Measurements from ENCODE around the gene NEMP2.

Gene NEMP2

GRCh38 chr2:190554357-190555006 lies 20.0 kb upstream of the NEMP2 start:
- DNase-seq (ENCODE audit: low read depth in 2 of 2) = no peak

GRCh38 chr2:190553254-190553653 lies 18.7 kb upstream of the NEMP2 start:
- DNase-seq (ENCODE audit: low read depth in 2 of 2) = no peak

- DNase-seq (ENCODE audit: low read depth in 2 of 2) = no peak
Measured at GRCh38 chr2:190551928-190552327, 17.4 kb upstream of the NEMP2 start.

- no peak for DNase-seq (ENCODE audit: low read depth in 2 of 2)
Measured at GRCh38 chr2:190550137-190550536, 15.6 kb upstream of the NEMP2 start.

- DNase-seq (ENCODE audit: low read depth in 2 of 2) = no peak
Measured at GRCh38 chr2:190547886-190548285, 13.4 kb upstream of the NEMP2 start.

- DNase-seq (ENCODE audit: low read depth in 2 of 2) = no peak
Measured at GRCh38 chr2:190546734-190547133, 12.2 kb upstream of the NEMP2 start.

- no peak for DNase-seq (ENCODE audit: low read depth in 2 of 2)
Measured at GRCh38 chr2:190545555-190546385, 11.2 kb upstream of the NEMP2 start.

- no peak for DNase-seq (ENCODE audit: low read depth in 2 of 2)
Measured at GRCh38 chr2:190545093-190545492, 10.6 kb upstream of the NEMP2 start.

GRCh38 chr2:190540048-190540447 lies 5.5 kb upstream of the NEMP2 start:
- DNase-seq (ENCODE audit: low read depth in 2 of 2) = no peak

- DNase-seq (ENCODE audit: low read depth in 2 of 2) = no peak
Measured at GRCh38 chr2:190538201-190538600, 3.7 kb upstream of the NEMP2 start.

GRCh38 chr2:190537765-190538164 lies 3.2 kb upstream of the NEMP2 start:
- DNase-seq (ENCODE audit: low read depth in 2 of 2) = no peak

- no peak for DNase-seq (ENCODE audit: low read depth in 2 of 2)
Measured at GRCh38 chr2:190535586-190535985, 1.1 kb upstream of the NEMP2 start.

- no peak for DNase-seq (ENCODE audit: low read depth in 2 of 2)
Measured at GRCh38 chr2:190535121-190535439, 558 bp upstream of the NEMP2 start.

- DNase-seq (ENCODE audit: low read depth in 2 of 2) = no peak
Measured at GRCh38 chr2:190533968-190534309, 583 bp downstream of the NEMP2 start.

- DNase-seq (ENCODE audit: low read depth in 2 of 2) = no peak
Measured at GRCh38 chr2:190533175-190533967, 1.2 kb downstream of the NEMP2 start.

GRCh38 chr2:190532581-190532980 lies 1.9 kb downstream of the NEMP2 start:
- no peak for DNase-seq (ENCODE audit: low read depth in 2 of 2)

GRCh38 chr2:190530248-190530900 lies 4.1 kb downstream of the NEMP2 start:
- peak; percentile 61 to 63 for DNase-seq (ENCODE audit: low read depth in 2 of 2)

GRCh38 chr2:190529486-190530247 lies 4.9 kb downstream of the NEMP2 start:
- no peak for DNase-seq (ENCODE audit: low read depth in 2 of 2)

- peak; percentile 45 to 61 for DNase-seq (ENCODE audit: low read depth in 2 of 2)
Measured at GRCh38 chr2:190528521-190529001, 6.0 kb downstream of the NEMP2 start.

- no peak for DNase-seq (ENCODE audit: low read depth in 2 of 2)
Measured at GRCh38 chr2:190527918-190528317, 6.6 kb downstream of the NEMP2 start.

- no peak for DNase-seq (ENCODE audit: low read depth in 2 of 2)
Measured at GRCh38 chr2:190527214-190527613, 7.3 kb downstream of the NEMP2 start.

Data from fibroblast of skin of left biceps (primary cell).